GM19351 (cell line): ENCODE measurements around the gene SFR1.

Experiments
- ATAC-seq: cut with Tn5 transposase; IDR thresholded peaks from one replicate; pipeline ENCODE4 v1.9.1; 2021; ENCODE audit warnings: mild to moderate bottlenecking, moderate library complexity; ENCODE audit not compliant: unreplicated experiment

SFR1 gene, protein sequence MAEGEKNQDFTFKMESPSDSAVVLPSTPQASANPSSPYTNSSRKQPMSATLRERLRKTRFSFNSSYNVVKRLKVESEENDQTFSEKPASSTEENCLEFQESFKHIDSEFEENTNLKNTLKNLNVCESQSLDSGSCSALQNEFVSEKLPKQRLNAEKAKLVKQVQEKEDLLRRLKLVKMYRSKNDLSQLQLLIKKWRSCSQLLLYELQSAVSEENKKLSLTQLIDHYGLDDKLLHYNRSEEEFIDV

DNA sequence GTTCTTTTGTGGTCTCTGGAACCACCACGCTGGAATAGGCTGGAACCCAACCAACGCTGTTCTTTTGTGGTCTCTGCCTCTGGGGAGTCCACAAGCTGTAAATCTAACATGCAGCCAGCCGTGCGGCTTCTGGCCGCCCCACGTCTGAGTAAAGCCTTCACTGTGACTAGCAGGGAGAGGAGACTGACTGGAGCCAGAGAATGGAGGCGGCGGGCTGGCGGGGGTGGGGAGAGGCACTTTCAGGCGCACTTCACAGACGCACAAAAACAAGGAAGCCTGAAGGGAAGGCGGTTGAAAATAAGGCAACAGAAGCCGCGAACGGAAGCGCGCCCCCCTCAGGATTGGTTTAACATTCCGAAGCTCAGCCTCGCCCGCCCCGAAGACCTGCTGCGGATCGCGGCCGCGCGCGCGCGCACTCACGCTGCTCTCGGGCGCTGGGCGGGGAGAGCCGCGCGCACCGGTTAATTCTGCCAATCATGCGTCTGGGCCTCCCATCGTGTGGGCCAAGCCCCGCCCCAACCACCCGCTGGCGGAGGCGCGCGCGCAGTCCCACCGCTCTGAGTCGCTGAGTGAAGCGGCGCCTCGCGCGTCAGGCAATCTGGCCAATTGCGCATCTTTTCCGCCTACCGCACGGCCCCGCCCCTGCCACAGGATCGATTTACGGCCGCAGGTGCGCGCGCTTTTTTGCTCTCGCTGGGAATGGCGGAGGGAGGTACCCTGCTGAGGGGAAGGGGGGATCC lies at the start of gene SFR1:
TSS of gene SFR1 (plus strand) at position 687 of the 740 bp plus-strand sequence. CDS start at position 700, 13 bp downstream.
- peak; percentile 86 for ATAC-seq

DNA sequence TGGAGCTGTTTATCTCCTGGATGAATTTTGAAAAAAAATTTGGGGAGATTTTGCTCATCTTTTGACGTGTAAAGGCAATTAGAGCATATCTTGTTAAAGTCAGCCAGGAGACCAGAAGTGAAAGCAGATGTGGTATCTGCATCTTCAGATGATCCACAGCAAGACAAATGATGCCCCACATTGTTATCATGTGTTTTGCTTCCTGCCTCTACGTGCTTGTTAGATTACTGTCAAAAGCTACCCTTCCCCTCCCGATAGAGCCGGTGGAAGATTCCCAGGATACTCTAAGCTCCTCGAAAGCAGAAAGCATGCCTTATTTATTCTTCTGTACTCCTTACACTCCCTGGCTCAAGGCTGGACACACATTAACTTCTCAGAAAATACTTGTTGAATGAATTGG lies 49.2 kb upstream of the SFR1 start:
- no peak for ATAC-seq

DNA sequence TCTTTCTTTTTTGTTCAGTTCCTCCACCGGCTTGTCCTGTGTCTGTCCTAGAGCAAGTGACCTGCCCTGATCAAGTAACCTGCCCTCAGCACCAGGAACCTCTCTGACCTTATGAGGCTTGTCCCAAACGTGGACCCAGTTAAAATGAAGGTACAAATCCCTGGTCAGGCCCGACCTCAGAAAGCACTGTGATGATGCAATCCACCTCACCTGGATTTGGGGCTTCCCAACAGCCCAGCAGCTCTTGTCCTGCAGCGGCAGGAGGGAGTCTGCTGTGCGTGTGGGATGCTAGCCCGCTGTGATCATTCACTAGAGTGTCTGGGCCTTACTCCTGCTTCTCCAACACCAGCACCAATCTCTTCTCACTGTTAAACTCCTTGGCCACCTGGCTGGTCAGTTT lies 47.5 kb upstream of the SFR1 start:
- ATAC-seq, result no peak

DNA sequence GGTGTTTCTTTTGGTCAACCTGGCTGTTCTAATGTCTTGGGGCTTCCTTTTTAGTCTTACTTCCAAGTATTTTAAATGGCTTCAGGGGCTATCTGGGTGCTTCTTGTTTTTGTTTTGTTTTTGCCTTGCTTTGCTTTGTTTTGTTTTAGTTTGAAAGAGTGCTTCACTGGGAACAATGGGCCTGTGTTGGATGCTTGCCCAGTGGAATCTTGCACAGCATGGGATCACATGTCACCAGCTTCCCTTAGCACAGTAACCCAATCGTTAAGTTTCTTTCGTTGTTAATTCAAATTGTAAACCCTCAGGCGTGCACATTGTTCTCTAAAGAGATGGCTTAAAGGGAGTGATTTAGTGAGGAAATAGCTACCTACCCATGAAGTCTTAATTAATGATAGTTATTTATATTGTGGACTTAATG lies 45.2 kb upstream of the SFR1 start:
- ATAC-seq, result no peak

DNA sequence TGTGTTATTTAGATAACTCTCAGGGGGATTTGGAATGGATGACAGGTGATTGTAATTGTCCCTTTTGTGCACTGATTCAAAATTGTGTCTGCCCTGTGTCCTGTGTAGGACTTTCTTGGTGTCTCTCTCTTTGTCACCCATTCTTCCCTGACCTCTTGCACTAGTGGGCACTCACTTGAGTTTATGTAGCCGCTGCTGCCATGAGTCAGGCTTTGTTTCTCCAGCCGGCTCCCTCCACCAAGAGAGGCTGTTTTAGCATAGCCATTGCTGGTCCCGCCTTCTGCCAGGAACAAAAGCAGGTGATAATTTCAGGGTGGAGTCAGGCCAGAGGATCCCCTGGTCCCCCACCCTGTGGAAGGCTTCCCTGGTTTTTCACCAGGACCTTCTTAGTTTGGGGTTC lies 44.7 kb upstream of the SFR1 start:
- ATAC-seq, result no peak

DNA sequence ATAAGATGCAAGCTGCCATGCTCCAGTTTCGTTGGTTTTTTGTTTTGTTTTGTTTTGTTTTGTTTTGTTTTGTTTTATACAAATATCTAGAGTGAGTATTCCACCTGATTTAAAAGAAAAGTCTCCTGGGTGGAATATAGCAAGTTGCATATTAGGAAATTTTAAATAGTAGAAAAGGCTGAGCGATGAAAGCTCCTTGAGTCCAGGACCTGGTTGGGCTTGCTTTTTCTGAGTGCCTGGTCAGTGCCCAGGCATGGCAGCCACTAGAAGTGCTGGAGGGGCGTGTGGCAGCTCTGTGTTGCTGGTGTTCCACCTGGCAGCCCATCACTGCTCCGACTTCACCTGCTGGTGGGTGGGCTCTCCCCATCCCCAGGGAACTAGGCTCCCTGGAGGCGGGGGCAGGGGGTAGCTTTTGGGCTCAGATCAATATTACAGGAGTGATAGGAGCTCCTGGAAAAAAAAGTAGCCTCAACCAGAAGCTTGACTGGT lies 44.3 kb upstream of the SFR1 start:
- no peak for ATAC-seq

DNA sequence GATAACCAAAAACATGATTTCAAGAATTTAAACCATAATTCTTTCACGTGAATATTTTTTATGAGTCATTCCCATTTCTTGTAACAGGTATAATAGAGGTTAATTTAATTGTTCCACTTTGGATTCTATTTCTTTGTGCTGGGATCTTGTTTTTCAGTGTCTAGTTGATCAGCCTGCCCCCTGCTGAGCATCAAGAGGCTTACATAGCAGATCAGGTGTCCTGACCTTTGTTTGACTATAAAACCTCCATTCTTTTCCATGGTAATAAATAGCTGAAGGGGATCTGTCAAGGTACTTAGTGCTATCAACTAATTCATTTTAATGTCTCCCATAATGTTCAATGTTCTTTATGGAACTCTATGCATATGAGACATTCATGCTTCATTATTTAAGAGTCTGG lies 41.2 kb upstream of the SFR1 start:
- ATAC-seq, result no peak

DNA sequence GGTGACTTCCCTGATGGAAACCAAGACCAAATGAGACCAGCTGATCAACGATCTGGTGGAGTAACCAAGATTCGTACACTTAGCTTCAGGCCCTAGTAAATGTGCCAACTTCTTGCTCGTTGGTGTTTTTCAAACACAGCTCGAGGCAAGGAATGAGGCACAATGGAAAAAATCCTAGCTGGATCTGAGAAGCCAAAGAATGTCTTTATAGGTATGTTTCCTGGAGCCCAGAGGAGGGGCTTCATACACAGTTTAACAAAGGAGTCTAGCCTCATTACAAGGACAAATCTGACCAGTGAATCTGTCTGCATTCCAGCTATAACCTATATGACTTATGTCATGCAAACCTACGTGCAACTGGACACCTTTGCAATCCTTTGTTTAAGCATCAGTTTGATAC lies 40.0 kb upstream of the SFR1 start:
- no peak for ATAC-seq

DNA sequence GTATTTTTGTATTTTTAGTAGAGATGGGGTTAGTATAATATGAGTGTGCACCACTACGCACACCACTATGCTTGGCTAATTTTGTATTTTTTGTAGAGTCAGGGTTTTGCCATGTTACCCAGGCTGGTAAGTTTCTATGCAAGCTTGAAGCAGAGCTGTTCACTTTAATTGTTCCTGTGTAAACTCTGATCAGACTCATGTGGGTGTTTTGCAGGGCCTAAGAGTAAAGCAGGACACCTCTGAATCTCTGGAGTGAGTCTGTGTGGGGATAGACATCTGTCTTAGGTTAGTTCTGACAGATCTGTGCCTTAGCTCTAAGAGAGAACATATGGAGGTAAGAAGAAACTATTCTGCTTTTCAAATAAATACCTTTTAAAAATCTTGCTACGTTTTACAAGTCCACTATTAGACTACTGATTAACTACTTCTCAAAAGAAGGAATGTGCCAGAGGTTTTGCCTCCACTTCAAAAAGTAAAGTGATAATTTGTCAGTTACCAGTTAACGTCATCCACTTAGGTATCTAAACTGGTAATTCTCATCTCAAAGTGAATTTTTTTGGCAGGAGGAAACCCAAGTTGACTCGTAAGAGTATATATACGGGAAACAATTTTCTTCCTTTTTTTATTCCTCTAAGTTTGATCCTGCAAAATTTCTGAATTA lies 37.4 kb upstream of the SFR1 start:
- no peak for ATAC-seq

DNA sequence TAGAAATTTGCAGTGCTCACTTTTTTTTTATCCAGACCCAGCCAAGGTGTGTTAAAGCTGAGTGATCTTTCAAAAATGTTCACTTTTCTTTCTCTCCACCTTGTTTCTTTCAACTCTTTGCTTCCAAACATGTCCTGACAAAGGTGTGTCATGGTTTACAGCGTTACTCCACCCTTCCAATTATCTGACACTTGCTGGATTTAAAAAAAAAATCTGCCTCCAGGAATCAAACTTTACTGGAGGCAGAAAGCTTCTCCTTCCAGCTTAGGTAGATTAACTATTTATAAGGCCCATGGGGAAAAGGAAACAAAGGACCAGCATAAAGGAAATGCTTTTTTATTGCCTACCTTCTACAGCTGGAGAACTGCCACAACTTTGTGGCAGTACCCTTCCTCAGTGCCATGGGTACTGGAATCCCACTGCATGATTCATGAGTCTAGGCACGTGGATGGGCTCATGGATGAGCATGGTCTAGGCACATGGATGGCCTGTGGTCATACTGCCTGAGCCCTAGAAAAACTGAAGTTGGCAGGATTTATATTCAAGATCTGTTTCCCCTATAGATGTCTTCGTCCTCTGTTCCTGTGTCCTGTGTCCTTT lies 36.1 kb upstream of the SFR1 start, which contains the start of gene COL17A1:
TSS of gene COL17A1 (minus strand) at position 80 of the 600 bp plus-strand sequence. CDS start 5,207 bp downstream, outside the sequence.
- no peak for ATAC-seq

DNA sequence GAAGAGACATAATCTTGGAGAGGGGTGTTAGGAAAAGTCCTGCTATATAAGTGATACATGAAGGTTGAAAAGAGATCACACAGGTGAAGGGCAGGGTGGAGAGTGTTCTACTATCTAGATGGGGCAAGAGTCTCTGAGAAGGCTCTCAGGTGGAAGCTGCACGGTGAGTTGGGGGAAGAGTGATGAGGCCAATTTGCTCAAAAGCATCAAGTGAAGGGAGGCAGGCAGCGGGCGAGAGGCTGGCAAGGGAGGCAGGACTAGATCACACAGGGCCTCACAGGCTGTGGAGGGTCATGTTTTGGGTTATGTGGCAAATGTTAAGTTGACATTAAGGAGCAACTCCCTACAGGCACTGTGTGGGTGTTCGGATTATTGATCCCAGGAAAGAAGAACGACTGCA lies 33.7 kb upstream of the SFR1 start:
- no peak for ATAC-seq

DNA sequence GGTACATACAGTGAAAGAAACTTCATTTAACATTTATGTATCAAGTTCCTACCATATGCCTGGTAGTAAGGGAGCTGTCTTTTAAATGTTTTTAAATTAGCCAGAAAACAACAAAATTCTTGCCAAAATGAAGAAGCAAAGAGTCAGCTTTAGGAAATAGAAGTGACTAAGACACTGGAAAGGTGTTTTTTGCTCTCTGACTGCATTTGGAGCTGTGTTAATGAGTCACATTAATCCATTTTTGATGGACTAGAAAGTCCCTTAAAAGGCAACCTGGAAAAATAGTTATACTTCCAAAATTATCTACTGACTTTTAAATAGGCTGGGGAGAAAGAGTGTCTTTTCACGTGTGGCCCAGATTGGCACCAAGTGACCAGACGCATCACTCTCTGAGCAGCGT lies 32.4 kb upstream of the SFR1 start:
- no peak for ATAC-seq

DNA sequence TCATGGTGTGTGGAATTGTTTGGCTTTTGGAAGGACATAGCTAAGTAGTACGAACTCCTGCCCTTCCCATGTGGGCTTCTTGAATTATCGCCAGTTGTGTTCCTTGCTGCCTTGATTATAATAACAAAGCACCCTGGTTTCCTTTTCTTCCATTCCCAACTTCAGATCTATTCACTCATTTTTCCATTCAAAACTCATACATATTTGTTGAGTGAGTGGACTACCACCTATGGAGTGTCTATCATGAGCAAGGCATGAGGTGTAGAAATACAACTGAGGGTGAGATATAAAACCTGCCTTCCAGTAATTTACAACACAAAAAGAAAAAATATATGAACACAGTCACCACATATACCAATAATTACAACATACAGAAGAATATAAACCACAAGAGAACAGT lies 31.4 kb upstream of the SFR1 start:
- ATAC-seq, result no peak

DNA sequence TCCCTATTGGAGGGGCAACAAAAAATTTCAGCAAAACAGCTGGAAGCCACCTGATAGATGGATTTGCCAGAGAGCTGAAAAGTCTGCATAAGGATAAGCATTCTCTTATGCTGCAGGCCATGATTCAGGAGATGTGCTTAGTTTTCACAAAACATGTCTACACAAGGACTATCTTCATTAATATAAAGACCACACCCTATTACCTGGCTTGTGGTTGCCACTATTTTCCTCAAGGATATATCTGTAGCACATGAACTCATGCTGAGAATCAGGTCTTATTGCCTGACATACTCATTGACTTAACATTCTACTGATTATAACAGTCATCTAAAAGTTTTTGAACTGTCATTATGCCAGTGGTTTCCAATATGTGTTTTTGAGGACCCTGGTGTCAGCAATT lies 29.2 kb upstream of the SFR1 start:
- ATAC-seq, result no peak

DNA sequence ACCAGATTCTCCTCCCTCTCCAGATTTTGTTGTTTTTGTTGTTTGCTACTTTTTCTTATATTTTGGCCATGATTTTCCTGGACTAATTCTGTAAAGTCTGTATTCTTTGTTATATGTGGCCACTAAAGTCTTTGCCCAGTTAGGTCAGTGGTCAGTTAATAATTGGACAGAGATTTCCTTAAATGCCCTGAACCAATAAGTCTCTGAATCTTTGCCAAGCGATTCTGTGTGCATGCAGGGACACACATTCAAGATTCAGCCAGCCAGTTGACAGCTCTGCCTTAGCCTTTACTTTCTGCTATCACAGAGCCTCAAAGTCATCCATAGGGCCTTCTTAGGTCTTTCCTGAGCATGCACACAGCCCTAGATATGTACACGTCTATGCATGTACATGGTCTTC lies 25.3 kb upstream of the SFR1 start:
- ATAC-seq, result no peak

DNA sequence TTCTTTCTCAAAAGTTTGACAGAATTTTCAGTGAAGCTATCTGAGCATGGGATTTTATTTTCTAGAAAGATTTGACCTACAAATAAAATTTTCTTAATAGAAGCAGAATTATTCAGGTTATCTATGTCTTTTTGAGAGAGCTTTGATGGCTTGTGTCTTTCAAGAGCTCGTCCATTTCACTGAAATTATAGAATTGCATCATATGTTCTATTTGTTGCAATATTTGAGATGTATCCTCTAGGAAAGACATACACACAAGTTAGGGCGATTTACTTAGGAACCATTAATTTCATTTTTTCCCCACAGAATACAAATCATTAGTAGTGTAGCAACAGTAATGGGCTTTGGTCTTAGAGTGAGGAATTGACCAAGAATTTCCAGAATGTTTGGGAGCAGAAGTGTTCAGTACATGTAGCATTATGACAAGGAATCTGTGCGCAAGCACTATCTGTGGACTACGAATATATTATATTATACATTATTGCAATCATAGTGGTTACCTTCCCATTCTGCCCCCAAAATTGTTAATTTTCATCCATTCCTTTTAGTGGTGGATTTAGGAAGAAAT lies 23.5 kb upstream of the SFR1 start:
- no peak for ATAC-seq

DNA sequence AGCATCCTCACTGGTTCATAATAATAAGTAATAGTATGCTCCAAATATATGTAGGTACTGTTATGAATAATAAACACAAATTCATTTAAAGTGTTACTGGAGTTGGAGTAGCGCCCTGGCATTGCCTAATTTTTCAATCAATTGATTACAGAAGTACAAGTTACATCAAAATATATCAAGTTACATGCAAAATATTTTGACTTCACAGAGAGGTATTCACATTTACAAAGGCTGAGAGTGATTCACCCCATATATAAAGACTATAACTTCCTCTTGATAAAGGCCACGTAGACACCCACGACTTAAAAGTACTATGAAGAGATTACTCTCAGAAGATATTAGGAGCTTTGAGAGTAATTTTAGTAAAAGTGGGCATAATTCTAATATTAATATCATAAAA lies 22.7 kb upstream of the SFR1 start:
- no peak for ATAC-seq

DNA sequence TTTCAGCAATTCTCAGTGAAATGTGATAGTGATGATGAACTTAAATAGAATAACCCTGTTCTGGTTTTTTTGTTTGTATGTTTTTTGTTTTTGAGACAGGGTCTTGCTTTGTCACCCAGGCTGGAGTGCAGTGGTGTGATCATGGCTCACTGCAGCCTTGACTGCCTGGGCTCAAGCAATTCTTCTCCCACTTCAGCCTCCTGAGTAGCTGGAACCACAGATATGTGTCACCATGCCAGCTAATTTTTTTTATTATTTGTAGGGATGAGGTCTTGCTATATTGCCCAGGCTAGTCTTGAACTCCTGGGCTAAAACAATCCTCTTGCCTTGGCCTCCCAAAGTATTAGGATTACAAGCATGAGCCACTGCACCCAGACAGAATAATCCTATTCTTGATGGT lies 22.0 kb upstream of the SFR1 start:
- ATAC-seq, result no peak

DNA sequence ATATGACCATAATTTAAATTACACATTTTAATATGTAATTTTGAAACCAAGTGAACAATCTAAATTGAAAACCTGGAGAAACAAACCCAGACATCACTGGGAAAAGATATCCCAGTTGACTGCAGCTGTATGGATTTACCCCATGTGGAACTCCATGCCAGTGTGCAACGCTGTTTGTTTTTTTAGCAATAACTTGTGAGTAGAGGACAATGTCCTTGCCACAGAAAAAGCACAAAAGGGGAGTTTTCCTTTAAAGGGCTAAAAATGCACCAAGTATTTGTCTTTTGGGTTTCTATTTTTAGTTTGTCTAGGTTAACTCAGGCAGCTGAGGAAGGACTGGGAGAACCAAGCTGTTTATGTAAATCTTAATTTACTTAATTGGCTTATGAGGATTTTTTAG lies 21.2 kb upstream of the SFR1 start:
- ATAC-seq, result no peak

DNA sequence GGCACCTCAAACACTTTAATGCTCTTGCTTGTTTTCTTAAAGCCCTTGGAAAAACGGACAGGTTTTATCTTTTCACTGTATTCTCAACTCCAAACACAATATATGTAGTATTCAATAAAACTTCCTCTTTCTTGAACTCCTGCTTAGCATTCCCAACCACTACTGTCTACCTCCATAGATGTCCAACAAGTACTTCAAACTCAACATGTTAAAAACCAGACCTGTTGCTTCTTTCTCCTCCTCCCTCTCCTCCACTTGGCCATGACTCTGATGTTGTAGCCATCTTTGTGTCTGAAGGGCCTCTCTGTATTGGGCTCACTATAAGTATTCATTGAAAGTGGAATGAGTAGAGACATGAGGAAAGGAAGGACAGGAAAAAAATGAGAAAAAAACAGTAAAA lies 20.1 kb upstream of the SFR1 start:
- no peak for ATAC-seq

DNA sequence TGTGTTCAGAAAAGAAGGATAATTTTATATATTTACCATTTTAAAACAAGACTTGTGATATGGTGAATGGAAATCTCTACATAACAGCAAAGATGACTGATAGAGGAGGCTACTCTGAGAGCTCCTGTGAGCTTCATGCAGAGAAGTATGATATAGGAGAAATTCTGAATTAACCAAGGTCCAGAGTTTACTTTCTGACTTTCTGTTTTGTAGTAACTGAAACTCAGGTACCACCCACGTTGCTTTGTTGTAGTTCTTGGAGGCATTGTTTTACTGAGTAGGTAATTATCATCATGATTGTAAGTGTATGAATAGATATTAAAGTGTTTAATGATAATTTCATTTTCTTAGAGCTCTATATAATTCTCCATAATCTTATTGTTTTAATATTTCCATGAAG lies 18.0 kb upstream of the SFR1 start:
- peak; percentile 77 for ATAC-seq
